Upper lobe of left lung (tissue), 6 donors: ENCODE data around the gene EFNB2. TPM values are rescaled to one million over a fixed set of nuclear protein-coding genes. Genes with fewer than 3 reads are reported as not detected.

ENCODE experiments used
- ATAC-seq, 2 donors: fragments of 200-7000 bp; cut with Tn5 transposase; one replicate each; pipeline ENCODE4 v1.9.1; 2022; ENCODE audit warnings: mild to moderate bottlenecking in 2 of 2, moderate library complexity in 2 of 2; ENCODE audit not compliant: low FRiP score in 2 of 2
- DNase-seq, 2 donors: peaks; one replicate each; pipeline ENCODE4 v3.0.0-alpha.2; 2019 to 2020
- H3K27ac ChIP-seq, 4 donors: fragments of 200-600 bp; sonication (generic); one replicate each; pipeline ENCODE4 v1.5.1; 2016 to 2019
- H3K27me3 ChIP-seq, 4 donors: fragments of 200-600 bp; sonication (generic); one replicate each; pipeline ENCODE4 v1.5.1; 2017 to 2019
- H3K36me3 ChIP-seq, 4 donors: fragments of 200-600 bp; sonication (generic); one replicate each; pipeline ENCODE4 v1.5.1; 2016 to 2019
- H3K4me1 ChIP-seq, 4 donors: fragments of 200-600 bp; sonication (generic); one replicate each; pipeline ENCODE4 v1.5.1; 2018 to 2019
- H3K4me3 ChIP-seq, 4 donors: fragments of 200-600 bp; sonication (generic); one replicate each; pipeline ENCODE4 v1.5.1; 2017 to 2019; ENCODE audit warnings: mild to moderate bottlenecking in 2 of 4, moderate library complexity in 1 of 4
- H3K9me3 ChIP-seq, 4 donors: fragments of 200-600 bp; sonication (generic); one replicate each; pipeline ENCODE4 v1.5.1; 2018 to 2019
- CTCF ChIP-seq, 6 experiments: fragments of 450-650 bp in 4 of 6; fragments of 200-600 bp in 2 of 6; sonication (generic) in 2 of 6; IDR thresholded peaks; one replicate each; pipeline ENCODE4 v1.5.1; 2016 to 2019; ENCODE audit warnings: antibody characterized with exemption in 6 of 6
- EP300 ChIP-seq, 4 donors: sonication (generic); formaldehyde crosslinking; IDR thresholded peaks; one replicate each; pipeline ENCODE4 v1.5.1; 2017; ENCODE audit warnings: antibody characterized with exemption in 4 of 4, control low read depth in 2 of 4
- POLR2A ChIP-seq, 4 donors: fragments of 450-650 bp; IDR thresholded peaks; one replicate each; pipeline ENCODE4 v1.5.1; 2016 to 2017; ENCODE audit warnings: antibody characterized with exemption in 4 of 4, mild to moderate bottlenecking in 2 of 4
- POLR2AphosphoS5 ChIP-seq, 2 donors: sonication (generic); formaldehyde crosslinking; IDR thresholded peaks; one replicate each; pipeline ENCODE4 v1.5.1; 2017; ENCODE audit warnings: antibody characterized with exemption in 2 of 2
- WGBS, 2 donors: methylation state at CpG; one replicate each; pipeline ENCODE4 v1.1.5; 2017 to 2018; 5-methylcytosine and 5-hydroxymethylcytosine counted together
- total RNA-seq, 6 donors: library from RNA; depleted of rRNA in 4 of 6; stranded (reverse); fragments of >200 nt in 4 of 6; gene quantifications; one replicate each; pipeline versions ENCODE4 v1.1.0 to v1.2.1, GENCODE V29; 2016 to 2021
- donor health status: DM: no; HTN: no; CAD: no; lungs with moderate emphysema.
- donor health status: DM: no; HTN: yes; CAD: no; lungs with severe emphysema.

The EFNB2 gene
- total RNA-seq, 6 donors from 2014 or later, result 23.0 to 45.7 (median 30.9) TPM

GRCh38 chr13:106536244-106537034 lies 977 bp upstream of the EFNB2 start:
- peaks cover 0 to 8% (median 0%) of the 10 kb centered on the region in 4 donors for H3K36me3 ChIP-seq
- ATAC-seq, result peak; percentile 85 to 91
- peak overlapping the region; percentile 68 to 99 (median 87) for H3K4me3 ChIP-seq
- TF ChIP-seq CTCF (IDR thresholded peaks at IDR 0.05) (peak; percentile 88 to 95 (median 92)), EP300 (IDR thresholded peaks at IDR 0.05) (no peak), POLR2AphosphoS5 (IDR thresholded peaks at IDR 0.05) (no peak), POLR2A (IDR thresholded peaks at IDR 0.05) (peak in 1 of 4 donors; percentile 37)
- no peaks in the 10 kb centered on the region for H3K9me3 ChIP-seq
- DNase-seq, result peak; percentile 89 to 95
- 5 to 12% methylated on average over 20 to 44 of the region's 50 CpGs for WGBS, 2 donors
- peaks cover 8 to 42% (median 12%) of the 10 kb centered on the region in 4 donors for H3K4me1 ChIP-seq
- H3K27me3 ChIP-seq, result peaks cover 0 to 11% (median 1%) of the 10 kb centered on the region in 4 donors
- peak overlapping the region; percentile 76 to 92 (median 87) for H3K27ac ChIP-seq

GRCh38 chr13:106534639-106535551 lies 567 bp downstream of the EFNB2 start:
- peak in 1 of 2 donors; percentile 9 for ATAC-seq
- Histone ChIP-seq H3K4me3 (peak overlapping the region; percentile 68 to 88 (median 80)), H3K27ac (peak overlapping the region; percentile 85 to 92 (median 90)), H3K36me3 (peaks cover 0 to 2% (median 0%) of the 10 kb centered on the region in 4 donors), H3K4me1 (peaks cover 11 to 44% (median 12%) of the 10 kb centered on the region in 4 donors), H3K27me3 (peaks cover 0 to 11% (median 1%) of the 10 kb centered on the region in 4 donors), H3K9me3 (no peaks in the 10 kb centered on the region)
- DNase-seq, result peak in 1 of 2 donors; percentile 83
- 0 to 1% methylated on average over 1 to 37 of the region's 121 CpGs for WGBS, 2 donors
- TF ChIP-seq EP300 (IDR thresholded peaks at IDR 0.05) (no peak), CTCF (IDR thresholded peaks at IDR 0.05) (no peak), POLR2AphosphoS5 (IDR thresholded peaks at IDR 0.05) (no peak), POLR2A (IDR thresholded peaks at IDR 0.05) (no peak)

GRCh38 chr13:106533943-106534638 lies 1.4 kb downstream of the EFNB2 start:
- H3K9me3 ChIP-seq, result no peaks in the 10 kb centered on the region
- peak overlapping the region; percentile 68 to 88 (median 80) for H3K4me3 ChIP-seq
- H3K4me1 ChIP-seq, result peaks cover 11 to 47% (median 13%) of the 10 kb centered on the region in 4 donors
- TF ChIP-seq POLR2AphosphoS5 (IDR thresholded peaks at IDR 0.05) (peak in 1 of 2 donors; percentile 9), CTCF (IDR thresholded peaks at IDR 0.05) (no peak)
- ATAC-seq, result peak in 1 of 2 donors; percentile 9
- peaks cover 0 to 11% (median 1%) of the 10 kb centered on the region in 4 donors for H3K27me3 ChIP-seq
- peak; percentile 54 to 91 for DNase-seq
- 5 to 6% methylated on average over 4 to 42 of the region's 66 CpGs for WGBS, 2 donors
- peak overlapping the region; percentile 85 to 92 (median 90) for H3K27ac ChIP-seq
- H3K36me3 ChIP-seq, result no peaks in the 10 kb centered on the region

GRCh38 chr13:106533101-106533942 lies 2.1 kb downstream of the EFNB2 start:
- H3K36me3 ChIP-seq, result no peaks in the 10 kb centered on the region

More at GRCh38 chr13:106533101-106533942, 2.1 kb downstream of the EFNB2 start:
- Histone ChIP-seq H3K27me3 (peaks cover 0 to 11% (median 1%) of the 10 kb centered on the region in 4 donors), H3K4me1 (peaks cover 11 to 55% (median 13%) of the 10 kb centered on the region in 4 donors), H3K9me3 (no peaks in the 10 kb centered on the region), H3K27ac (peak overlapping the region; percentile 85 to 92 (median 90)), H3K4me3 (peak overlapping the region; percentile 37 to 88 (median 77))
- WGBS, 2 donors, result 4% methylated on average over 36 to 44 of the region's 44 CpGs
- DNase-seq (peak; percentile 86 to 96), ATAC-seq (peak; percentile 73 to 80)
- TF ChIP-seq EP300 (IDR thresholded peaks at IDR 0.05), result no peak
- TF ChIP-seq CTCF (IDR thresholded peaks at IDR 0.05), result peak in 5 of 6 experiments; percentile 35 to 82 (median 58)
